T-cell (primary cell): ENCODE measurements around the gene CLCF1. TPM values are rescaled to one million over a fixed set of nuclear protein-coding genes. Genes with fewer than 3 reads are reported as not detected.

Experiments used
- ATAC-seq, 4 experiments: fragments of 200-7000 bp in 3 of 4; fragments of 150-1000 bp in 1 of 4; cut with Tn5 transposase; replicated peaks in 1 of 4; 1 replicate in 3 of 4; 2 replicates in 1 of 4; pipeline ENCODE4 v1.10.0; 2021; ENCODE audit warnings: moderate library complexity in 3 of 4, mild to moderate bottlenecking in 2 of 4, moderate number of reproducible peaks in 1 of 4
- CTCF ChIA-PET, 2 donors: fragments of 300-600 bp; sonication (Branson Sonifier 250); formaldehyde crosslinking; loops; one replicate each; lab custom pipeline; 2022; ENCODE audit warnings: antibody characterized with exemption in 2 of 2; lab: Charles Lee
- POLR2A ChIA-PET, 2 donors: fragments of 300-600 bp; sonication (Branson Sonifier 250); formaldehyde crosslinking; loops; one replicate each; lab custom pipeline; 2022; ENCODE audit warnings: antibody characterized with exemption in 2 of 2; lab: Charles Lee
- DNase-seq, 35 experiments: peaks; one replicate each; pipeline versions ENCODE4 v3.0.0 to v3.0.0-alpha.2; 2013 to 2023
- H3K27ac ChIP-seq: one replicate; pipeline ENCODE4 v1.5.1; 2013; ENCODE audit warnings: low read length
- H3K27me3 ChIP-seq, 2 experiments: replicated peaks in 1 of 2; 1 replicate in 1 of 2; 2 replicates in 1 of 2; pipeline versions ENCODE4 v1.6.1 to v1.7.0; 2013; ENCODE audit warnings: low read length in 1 of 2, mixed read lengths in 1 of 2; ENCODE audit not compliant: control insufficient read depth in 2 of 2, insufficient read depth in 2 of 2; ENCODE audit errors: extremely low read depth in 1 of 2
- H3K36me3 ChIP-seq, 2 donors: 1 replicate in 1 of 2; 2 replicates in 1 of 2; pipeline versions ENCODE4 v1.6.1 to v1.7.0; 2013; ENCODE audit warnings: low read length in 1 of 2; ENCODE audit not compliant: control insufficient read depth in 2 of 2, insufficient read depth in 1 of 2; ENCODE audit errors: extremely low read depth in 1 of 2
- H3K4me1 ChIP-seq, 2 experiments: 1 replicate in 1 of 2; 2 replicates in 1 of 2; pipeline versions ENCODE4 v1.6.1 to v1.7.0; 2013; ENCODE audit warnings: low read length in 2 of 2, mixed read lengths in 1 of 2; ENCODE audit not compliant: insufficient read depth in 2 of 2, control insufficient read depth in 1 of 2; ENCODE audit errors: extremely low read depth in 1 of 2
- H3K4me3 ChIP-seq, 2 donors: 1 replicate in 1 of 2; 2 replicates in 1 of 2; pipeline versions ENCODE4 v1.5.1 to v1.7.0; 2013; ENCODE audit warnings: mild to moderate bottlenecking in 2 of 2, low read length in 1 of 2, moderate library complexity in 1 of 2; ENCODE audit not compliant: control insufficient read depth in 1 of 2; ENCODE audit errors: extremely low read depth in 1 of 2
- H3K9me3 ChIP-seq: 2 replicates; pipeline ENCODE4 v1.7.0; 2013
- H3K27ac Mint-ChIP-seq, 2 donors: one replicate each; pipeline ENCODE4 v1.8.0; 2020 to 2021; ENCODE audit warnings: mild to moderate bottlenecking in 2 of 2, mixed read lengths in 2 of 2
- H3K27me3 Mint-ChIP-seq, 2 donors: one replicate each; pipeline ENCODE4 v1.8.0; 2021 to 2022; ENCODE audit warnings: mixed read lengths in 2 of 2
- H3K36me3 Mint-ChIP-seq: one replicate; pipeline ENCODE4 v1.8.0; 2021; ENCODE audit warnings: mixed read lengths
- H3K4me1 Mint-ChIP-seq, 3 donors: one replicate each; pipeline ENCODE4 v1.8.0; 2020 to 2022; ENCODE audit warnings: mixed read lengths in 3 of 3, mild to moderate bottlenecking in 1 of 3
- H3K4me3 Mint-ChIP-seq, 3 donors: one replicate each; pipeline ENCODE4 v1.8.0; 2020 to 2022; ENCODE audit warnings: mild to moderate bottlenecking in 3 of 3, mixed read lengths in 3 of 3, moderate library complexity in 3 of 3
- H3K9me3 Mint-ChIP-seq, 3 donors: one replicate each; pipeline ENCODE4 v1.8.0; 2020 to 2022; ENCODE audit warnings: mixed read lengths in 3 of 3
- WGBS: methylation state at CpG from one replicate; pipeline ENCODE4 v1.1.5; 2013; ENCODE audit warnings: missing lambda C conversion rate; ENCODE audit not compliant: insufficient coverage; 5-methylcytosine and 5-hydroxymethylcytosine counted together
- total RNA-seq, 35 experiments: library from RNA in 6 of 35; stranded (reverse) in 6 of 35; fragments of 120-200 nt in 1 of 35; gene quantifications; one replicate each; pipeline versions ENCODE4 v1.2.1 to v1.2.4 and lab custom pipeline; 2013 to 2026

CLCF1 gene
- total RNA-seq, 5 donors from 2014 or later (not counting 1 experiment from before 2014, with no cell fraction given), result 2.2 to 8.5 (median 4.1) TPM

GRCh38 chr11:67345247-67345919, 28.0 kb downstream of the CLCF1 start:
- peak; percentile 48 to 74 (median 55) for ATAC-seq
- H3K36me3 ChIP-seq, result no peaks in the 10 kb centered on the region
- Mint-ChIP-seq H3K27me3 (no peaks in the 10 kb centered on the region), H3K27ac (peak overlapping the region; percentile 96 to 98), H3K9me3 (no peaks in the 10 kb centered on the region), H3K4me3 (peak overlapping the region in 1 of 3 donors; percentile 67), H3K4me1 (peaks cover 48 to 55% (median 50%) of the 10 kb centered on the region in 3 donors), H3K36me3 (no peaks in the 10 kb centered on the region)
- no peaks in the 10 kb centered on the region for H3K27me3 ChIP-seq
- DNase-seq, result peak in 2 of 35 experiments; percentile 21 to 48
- peak overlapping the region; percentile 15 for H3K27ac ChIP-seq
- H3K4me3 ChIP-seq, result no peak overlapping the region
- WGBS, result 41% methylated on average over 3 of the region's 8 CpGs
- CTCF ChIA-PET, result interaction anchor here (0.5 to 2.7 kb wide), 10 partner anchors 9 to 273 kb away, joined by 3 to 26 read pairs (median 4); no protein-coding TSS in a partner anchor
- peaks cover 20 to 38% of the 10 kb centered on the region in 2 experiments for H3K4me1 ChIP-seq
- POLR2A ChIA-PET, result interaction anchor here in 1 of 2 donors (0.6 kb wide), 1 partner anchor 9 kb away, joined by 3 read pairs; no protein-coding TSS in a partner anchor
- H3K9me3 ChIP-seq, result no peaks in the 10 kb centered on the region

DNA sequence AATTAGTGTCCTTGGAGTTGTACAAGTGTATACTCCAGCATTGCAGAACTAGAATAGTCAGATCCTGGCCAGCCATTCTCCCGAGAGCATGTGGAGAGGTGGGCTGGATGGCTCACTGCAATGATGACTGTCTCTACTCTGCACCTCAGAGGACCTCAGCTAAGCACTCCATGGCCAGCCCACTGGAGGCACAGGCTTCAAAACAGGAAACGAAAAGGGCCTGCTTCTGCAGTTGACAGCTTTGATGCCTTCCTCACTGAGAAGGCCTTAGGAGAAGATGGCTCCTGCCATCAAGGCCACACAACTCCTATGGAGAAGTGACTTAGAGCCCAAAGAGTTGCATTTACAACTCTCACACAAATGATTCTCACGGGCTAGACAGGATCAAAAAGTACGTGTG, 29.1 kb downstream of the CLCF1 start:
- Mint-ChIP-seq H3K4me1 (peaks cover 40 to 45% (median 40%) of the 10 kb centered on the region in 3 donors), H3K27me3 (no peaks in the 10 kb centered on the region), H3K36me3 (no peaks in the 10 kb centered on the region), H3K4me3 (peak overlapping the region in 2 of 3 donors; percentile 46 to 67), H3K9me3 (no peaks in the 10 kb centered on the region), H3K27ac (peak overlapping the region; percentile 96 to 98)
- Histone ChIP-seq H3K9me3 (no peaks in the 10 kb centered on the region), H3K36me3 (no peaks in the 10 kb centered on the region), H3K27me3 (no peaks in the 10 kb centered on the region), H3K4me1 (peaks cover 20 to 38% of the 10 kb centered on the region in 2 experiments), H3K4me3 (no peak overlapping the region), H3K27ac (peak overlapping the region; percentile 32)
- ATAC-seq (peak; percentile 58 to 88 (median 84)), DNase-seq (peak in 15 of 35 experiments; percentile 11 to 56 (median 26))
- ChIA-PET POLR2A (interaction anchor here in 1 of 2 donors (0.6 kb wide), 2 partner anchors 156 to 218 kb away, joined by 3 to 7 read pairs; no protein-coding TSS in a partner anchor), CTCF (interaction anchor here (0.5 to 1.0 kb wide), 3 partner anchors 11 to 74 kb away, joined by 3 to 4 read pairs (median 3); no protein-coding TSS in a partner anchor)
- WGBS, result 38% methylated on average over 3 of the region's 4 CpGs

GRCh38 chr11:67337257-67337656, 36.1 kb downstream of the CLCF1 start:
- no peaks in the 10 kb centered on the region for H3K4me1 Mint-ChIP-seq
- Histone ChIP-seq H3K27me3 (no peaks in the 10 kb centered on the region), H3K4me3 (no peak overlapping the region), H3K36me3 (no peaks in the 10 kb centered on the region), H3K4me1 (no peaks in the 10 kb centered on the region), H3K9me3 (no peaks in the 10 kb centered on the region), H3K27ac (no peak overlapping the region)
- no peaks in the 10 kb centered on the region for H3K9me3 Mint-ChIP-seq
- ATAC-seq (no peak), DNase-seq (no peak)
- ChIA-PET CTCF (interaction anchor here in 1 of 2 donors (0.5 kb wide), 1 partner anchor 297 kb away, joined by 5 read pairs; no protein-coding TSS in a partner anchor), POLR2A (no interaction called here)
- no peak overlapping the region for H3K4me3 Mint-ChIP-seq
- no peak overlapping the region for H3K27ac Mint-ChIP-seq
- H3K36me3 Mint-ChIP-seq, result peaks cover 7% of the 10 kb centered on the region
- no CpG with 5 or more reads among the region's 3 CpGs for WGBS
- no peaks in the 10 kb centered on the region for H3K27me3 Mint-ChIP-seq

- Histone ChIP-seq H3K4me3 (no peak overlapping the region), H3K27ac (no peak overlapping the region), H3K4me1 (no peaks in the 10 kb centered on the region), H3K9me3 (no peaks in the 10 kb centered on the region), H3K27me3 (no peaks in the 10 kb centered on the region), H3K36me3 (no peaks in the 10 kb centered on the region)
- ATAC-seq (no peak), DNase-seq (no peak)
- Mint-ChIP-seq H3K36me3 (peaks cover 7% of the 10 kb centered on the region), H3K4me3 (no peak overlapping the region), H3K9me3 (no peaks in the 10 kb centered on the region), H3K4me1 (no peaks in the 10 kb centered on the region), H3K27me3 (no peaks in the 10 kb centered on the region), H3K27ac (no peak overlapping the region)
- WGBS, result 100% methylated on average over 1 of the region's 6 CpGs
- ChIA-PET POLR2A (no interaction called here), CTCF (interaction anchor here in 1 of 2 donors (0.6 kb wide), 1 partner anchor 179 kb away, joined by 4 read pairs; no protein-coding TSS in a partner anchor)
Measured at GRCh38 chr11:67332081-67332691, 41.2 kb downstream of the CLCF1 start.

DNA sequence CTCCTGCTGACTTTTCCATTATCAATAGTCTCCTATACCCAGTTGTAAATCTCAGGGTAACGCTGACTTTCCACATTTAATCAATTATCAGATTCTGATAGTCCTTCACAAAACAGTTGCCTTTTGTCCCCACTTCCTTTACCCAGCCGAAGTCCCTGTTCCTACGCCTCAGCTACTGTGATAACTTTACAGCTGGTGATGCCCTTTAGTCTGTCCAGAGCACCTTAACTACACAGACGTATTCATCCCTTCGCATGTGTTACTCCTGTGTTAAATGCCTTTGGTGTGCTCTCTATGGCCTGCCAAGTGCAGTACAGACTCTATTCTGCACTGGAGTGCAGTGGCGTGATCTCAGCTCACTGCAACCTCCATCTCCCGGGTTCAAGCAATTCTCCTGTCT, 49.9 kb downstream of the CLCF1 start:
- Mint-ChIP-seq H3K27ac (no peak overlapping the region), H3K4me3 (no peak overlapping the region), H3K9me3 (no peaks in the 10 kb centered on the region), H3K27me3 (no peaks in the 10 kb centered on the region), H3K36me3 (peaks cover 9% of the 10 kb centered on the region), H3K4me1 (peaks cover 2 to 21% (median 6%) of the 10 kb centered on the region in 3 donors)
- DNase-seq, result no peak
- no peaks in the 10 kb centered on the region for H3K27me3 ChIP-seq
- H3K9me3 ChIP-seq, result no peaks in the 10 kb centered on the region
- no peaks in the 10 kb centered on the region for H3K36me3 ChIP-seq
- CTCF ChIA-PET, result interaction anchor here (0.6 to 1.0 kb wide), 2 partner anchors 22 to 575 kb away, joined by 3 to 4 read pairs; no protein-coding TSS in a partner anchor
- peaks cover 0 to under 1% of the 10 kb centered on the region in 2 experiments for H3K4me1 ChIP-seq
- 98% methylated on average over 6 of the region's 7 CpGs for WGBS
- no peak for ATAC-seq
- H3K4me3 ChIP-seq, result no peak overlapping the region
- POLR2A ChIA-PET, result no interaction called here
- no peak overlapping the region for H3K27ac ChIP-seq

DNA sequence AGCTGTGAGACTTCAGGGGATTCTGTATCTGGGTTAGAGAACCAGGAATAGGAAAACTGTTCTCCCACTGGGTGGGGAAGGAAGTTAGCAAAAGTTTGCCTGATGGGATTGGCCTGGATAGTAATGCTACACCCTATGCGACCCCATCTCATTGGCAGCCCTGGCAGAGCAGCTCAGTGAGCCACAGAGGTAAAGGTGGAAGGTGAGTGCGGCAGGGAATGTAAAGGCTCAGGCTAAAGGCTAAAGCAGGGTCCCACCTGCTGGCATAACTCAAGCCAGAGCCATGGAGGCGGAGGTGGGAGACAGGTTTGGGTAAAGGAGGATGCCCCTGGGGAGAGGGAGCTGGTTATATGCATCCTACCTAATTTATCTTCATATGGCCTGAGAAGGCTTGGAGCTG, 51.3 kb downstream of the CLCF1 start:
- no peak overlapping the region for H3K27ac Mint-ChIP-seq
- Histone ChIP-seq H3K27ac (no peak overlapping the region), H3K36me3 (no peaks in the 10 kb centered on the region), H3K9me3 (no peaks in the 10 kb centered on the region), H3K4me1 (peaks cover 0 to 8% of the 10 kb centered on the region in 2 experiments), H3K27me3 (no peaks in the 10 kb centered on the region), H3K4me3 (no peak overlapping the region)
- H3K27me3 Mint-ChIP-seq, result no peaks in the 10 kb centered on the region
- H3K4me1 Mint-ChIP-seq, result peaks cover 9 to 34% (median 13%) of the 10 kb centered on the region in 3 donors
- DNase-seq, result no peak
- WGBS, result no CpG with 5 or more reads among the region's 3 CpGs
- no peak for ATAC-seq
- H3K36me3 Mint-ChIP-seq, result peaks cover 9% of the 10 kb centered on the region
- CTCF ChIA-PET, result no interaction called here
- no peak overlapping the region for H3K4me3 Mint-ChIP-seq
- no peaks in the 10 kb centered on the region for H3K9me3 Mint-ChIP-seq
- POLR2A ChIA-PET, result interaction anchor here in 1 of 2 donors (0.6 kb wide), 1 partner anchor 87 kb away, joined by 3 read pairs; no protein-coding TSS in a partner anchor
